WTC11 (cell line): ENCODE results near the gene IQCE. TPM values are rescaled to one million over a fixed set of nuclear protein-coding genes. Genes with fewer than 3 reads are reported as not detected.
A peak's percentile ranks its signal among the peaks of the same experiment; 100 is the strongest.

Source experiments
- ATAC-seq: fragments of 200-7000 bp; cut with Tn5 transposase; 2 replicates; pipeline ENCODE4 v1.10.0; 2021; ENCODE audit warnings: mild to moderate bottlenecking, moderate library complexity
- CTCF ChIA-PET: fragments of 300-600 bp; sonication (Branson Sonifier 250); formaldehyde crosslinking; loops from one replicate; lab custom pipeline; 2021; ENCODE audit warnings: antibody characterized with exemption; lab: Charles Lee
- POLR2A ChIA-PET: fragments of 350-600 bp; sonication (Branson Sonifier 250); formaldehyde crosslinking; loops from one replicate; lab custom pipeline; 2021; ENCODE audit warnings: antibody characterized with exemption; lab: Charles Lee
- DNase-seq: peaks from one replicate; pipeline ENCODE4 v3.0.0; 2021; ENCODE audit warnings: low spot score
- H3K27ac Mint-ChIP-seq: 2 replicates; pipeline ENCODE4 v1.8.0; 2021; ENCODE audit warnings: mixed read lengths
- H3K27me3 Mint-ChIP-seq: 2 replicates; pipeline ENCODE4 v1.8.0; 2021; ENCODE audit warnings: low read depth, mild to moderate bottlenecking, moderate library complexity, mixed read lengths
- H3K36me3 Mint-ChIP-seq: 2 replicates; pipeline ENCODE4 v1.8.0; 2021; ENCODE audit warnings: mixed read lengths
- H3K4me1 Mint-ChIP-seq: 2 replicates; pipeline ENCODE4 v1.8.0; 2022; ENCODE audit warnings: mixed read lengths
- H3K4me3 Mint-ChIP-seq: 2 replicates; pipeline ENCODE4 v1.8.0; 2021; ENCODE audit warnings: mild to moderate bottlenecking, moderate library complexity, mixed read lengths
- H3K9me3 Mint-ChIP-seq: 2 replicates; pipeline ENCODE4 v1.8.0; 2021; ENCODE audit warnings: mixed read lengths
- ARID4B ChIP-seq: sonication (generic); formaldehyde crosslinking; IDR thresholded peaks from 2 replicates; pipeline ENCODE4 v1.8.0; 2023; ENCODE audit warnings: missing genetic modification reagents, mild to moderate bottlenecking, borderline replicate concordance
- ATF1 ChIP-seq: sonication (generic); formaldehyde crosslinking; IDR thresholded peaks from 2 replicates; pipeline ENCODE4 v1.8.1; 2023; ENCODE audit warnings: mild to moderate bottlenecking, moderate library complexity, missing genetic modification reagents
- ATF3 ChIP-seq: sonication (generic); formaldehyde crosslinking; conservative IDR thresholded peaks from 2 replicates; pipeline ENCODE4 v1.8.1; 2022; ENCODE audit warnings: mild to moderate bottlenecking, missing genetic modification reagents
- CBFB ChIP-seq: sonication (generic); formaldehyde crosslinking; IDR thresholded peaks from 2 replicates; pipeline ENCODE4 v1.8.1; 2022; ENCODE audit warnings: mild to moderate bottlenecking, low read depth, missing genetic modification reagents
- E2F5 ChIP-seq: sonication (generic); formaldehyde crosslinking; IDR thresholded peaks from 2 replicates; pipeline ENCODE4 v1.8.1; 2022; ENCODE audit warnings: mild to moderate bottlenecking, moderate library complexity, missing genetic modification reagents
- ELF4 ChIP-seq: sonication (generic); formaldehyde crosslinking; IDR thresholded peaks from 2 replicates; pipeline ENCODE4 v1.8.1; 2022; ENCODE audit warnings: low read depth, mild to moderate bottlenecking, moderate library complexity, missing genetic modification reagents
- ERG ChIP-seq: fragments of 250-450 bp; sonication (Bioruptor Pico); IDR thresholded peaks from 2 replicates; pipeline ENCODE4 v1.8.0; 2021; ENCODE audit warnings: mild to moderate bottlenecking
- JUN ChIP-seq: sonication (generic); formaldehyde crosslinking; IDR thresholded peaks from 2 replicates; pipeline ENCODE4 v1.8.0; 2023; ENCODE audit warnings: mild to moderate bottlenecking, missing genetic modification reagents
- MAX ChIP-seq: sonication (generic); formaldehyde crosslinking; IDR thresholded peaks from 2 replicates; pipeline ENCODE4 v1.8.0; 2022; ENCODE audit warnings: mild to moderate bottlenecking, missing genetic modification reagents
- MLX ChIP-seq: sonication (generic); formaldehyde crosslinking; IDR thresholded peaks from 2 replicates; pipeline ENCODE4 v1.8.1; 2023; ENCODE audit warnings: mild to moderate bottlenecking, missing genetic modification reagents, moderate library complexity
- MYBL2 ChIP-seq: sonication (generic); formaldehyde crosslinking; IDR thresholded peaks from 2 replicates; pipeline ENCODE4 v1.8.1; 2023; ENCODE audit warnings: mild to moderate bottlenecking, moderate library complexity, missing genetic modification reagents
- NFE2L1 ChIP-seq: sonication (generic); formaldehyde crosslinking; IDR thresholded peaks from 2 replicates; pipeline ENCODE4 v1.8.1; 2023; ENCODE audit warnings: missing genetic modification reagents
- PRDM15 ChIP-seq: sonication (generic); formaldehyde crosslinking; IDR thresholded peaks from 2 replicates; pipeline ENCODE4 v1.8.0; 2022; ENCODE audit warnings: missing genetic modification reagents
- PRRX2 ChIP-seq: fragments of 250-450 bp; sonication (Bioruptor Pico); IDR thresholded peaks from 2 replicates; pipeline ENCODE4 v1.8.0; 2021; ENCODE audit warnings: mild to moderate bottlenecking
- SMAD3 ChIP-seq: sonication (generic); formaldehyde crosslinking; IDR thresholded peaks from 2 replicates; pipeline ENCODE4 v1.8.0; 2022; ENCODE audit warnings: missing genetic modification reagents, mild to moderate bottlenecking, borderline replicate concordance
- SP1 ChIP-seq: sonication (generic); formaldehyde crosslinking; conservative IDR thresholded peaks from 2 replicates; pipeline ENCODE4 v1.8.1; 2022; ENCODE audit warnings: missing genetic modification reagents
- TCF7 ChIP-seq: sonication (generic); formaldehyde crosslinking; IDR thresholded peaks from 2 replicates; pipeline ENCODE4 v1.8.0; 2022; ENCODE audit warnings: mild to moderate bottlenecking, low read depth, missing genetic modification reagents, moderate library complexity
- ZNF232 ChIP-seq: sonication (generic); formaldehyde crosslinking; IDR thresholded peaks from 2 replicates; pipeline ENCODE4 v1.8.0; 2022; ENCODE audit warnings: mild to moderate bottlenecking, missing genetic modification reagents
- ZNF317 ChIP-seq: sonication (generic); formaldehyde crosslinking; IDR thresholded peaks from 2 replicates; pipeline ENCODE4 v1.8.1; 2023; ENCODE audit warnings: low read depth, mild to moderate bottlenecking, moderate library complexity, missing genetic modification reagents, borderline replicate concordance
- total RNA-seq: library from RNA; stranded (reverse); gene quantifications from 3 replicates; pipeline ENCODE4 v1.2.3, GENCODE V29; 2021

The IQCE gene
- total RNA-seq, 1 experiment from 2014 or later, result 4.4 TPM

- no peak for TF ChIP-seq CBFB
- TF ChIP-seq ATF1, result no peak
Observed at GRCh38 chr7:2645274-2645868, 86.6 kb downstream of the IQCE start (continued).

- no peak for DNase-seq
- ChIA-PET CTCF (interaction anchor here (1.0 to 1.7 kb wide), 3 partner anchors 16 to 177 kb away, joined by 5 to 11 read pairs (median 5); no protein-coding TSS in a partner anchor), POLR2A (no interaction called here)
- Mint-ChIP-seq H3K27me3 (no peaks in the 10 kb centered on the region), H3K27ac (no peak overlapping the region), H3K36me3 (peaks cover 4% of the 10 kb centered on the region; the same call in 1 of the 2 replicates), H3K4me3 (no peak overlapping the region), H3K4me1 (peaks cover 30% of the 10 kb centered on the region), H3K9me3 (no peaks in the 10 kb centered on the region)
- ATAC-seq, result no peak
- TF ChIP-seq MLX (CRISPR knock-in tag), result no peak
- TF ChIP-seq ERG (CRISPR knock-in tag), result no peak
- no peak for TF ChIP-seq PRDM15
- TF ChIP-seq NFE2L1 (CRISPR knock-in tag), result no peak
- TF ChIP-seq ATF3, result no peak
- TF ChIP-seq JUN, result no peak
- TF ChIP-seq PRRX2 (CRISPR knock-in tag), result no peak
Observed at GRCh38 chr7:2646336-2646679, 87.5 kb downstream of the IQCE start.

GRCh38 chr7:2646680-2647571 lies 88.1 kb downstream of the IQCE start:
- H3K4me3 Mint-ChIP-seq, result no peak overlapping the region
- no peaks in the 10 kb centered on the region for H3K27me3 Mint-ChIP-seq
- DNase-seq (peak; percentile 80), ATAC-seq (peak; percentile 68)
- H3K27ac Mint-ChIP-seq, result no peak overlapping the region
- ChIA-PET POLR2A (no interaction called here), CTCF (interaction anchor here (1.3 kb wide), 1 partner anchor 80 kb away, joined by 4 read pairs; no protein-coding TSS in a partner anchor)
- no peaks in the 10 kb centered on the region for H3K9me3 Mint-ChIP-seq
- peaks cover 28% of the 10 kb centered on the region for H3K4me1 Mint-ChIP-seq
- peaks cover 9% of the 10 kb centered on the region for H3K36me3 Mint-ChIP-seq
- TF ChIP-seq ELF4 (CRISPR knock-in tag) (no peak), ZNF232 (CRISPR knock-in tag) (no peak), SP1 (CRISPR knock-in tag) (no peak), TCF7 (CRISPR knock-in tag) (no peak), MAX (CRISPR knock-in tag) (peak; percentile 37; the same call in 1 of the 2 replicates), ARID4B (CRISPR knock-in tag) (no peak), ZNF317 (CRISPR knock-in tag) (no peak), SMAD3 (CRISPR knock-in tag) (no peak), MYBL2 (CRISPR knock-in tag) (no peak), E2F5 (0 out of 2 replicates have a peak, but pooled peaks have one; percentile 18)
